MM.1S (cell line): ENCODE measurements around the gene ODAD4.

Experiments
- DNase-seq: peaks from one replicate; pipeline ENCODE4 v3.0.0-alpha.2; 2015
- H2AFZ ChIP-seq: fragments of 300-600 bp; sonication (generic); 2 replicates; pipeline ENCODE4 v1.6.0; 2016; ENCODE audit warnings: antibody characterized with exemption, low read length
- H3F3A ChIP-seq: fragments of 300-600 bp; sonication (generic); 2 replicates; pipeline ENCODE4 v1.6.1; 2016; ENCODE audit warnings: mild to moderate bottlenecking, antibody characterized with exemption, low read length, moderate library complexity, mixed read lengths; ENCODE audit not compliant: insufficient read depth
- H3K27ac ChIP-seq: fragments of 300-600 bp; sonication (generic); 2 replicates; pipeline ENCODE4 v1.5.1; 2016; ENCODE audit warnings: mild to moderate bottlenecking, low read length
- H3K27me3 ChIP-seq: fragments of 300-600 bp; sonication (generic); replicated peaks from 2 replicates; pipeline ENCODE4 v1.6.0; 2016; ENCODE audit warnings: low read length; ENCODE audit not compliant: insufficient read depth
- H3K36me3 ChIP-seq: fragments of 300-600 bp; sonication (generic); replicated peaks from 2 replicates; pipeline ENCODE4 v1.6.1; 2016; ENCODE audit warnings: mild to moderate bottlenecking, low read length, mixed read lengths; ENCODE audit not compliant: insufficient read depth
- H3K4me1 ChIP-seq: fragments of 300-600 bp; sonication (generic); 2 replicates; pipeline ENCODE4 v1.6.1; 2016; ENCODE audit warnings: low read length, mixed read lengths
- H3K4me2 ChIP-seq: fragments of 300-600 bp; sonication (generic); 2 replicates; pipeline ENCODE4 v1.6.0; 2016; ENCODE audit warnings: low read depth, low read length
- H3K4me3 ChIP-seq: fragments of 300-600 bp; sonication (generic); 2 replicates; pipeline ENCODE4 v1.5.1; 2016; ENCODE audit warnings: low read length, mixed read lengths
- H3K79me2 ChIP-seq: fragments of 300-600 bp; sonication (generic); 2 replicates; pipeline ENCODE4 v1.6.1; 2016; ENCODE audit warnings: mixed run types, low read length, mixed read lengths
- H3K9ac ChIP-seq: fragments of 300-600 bp; sonication (generic); 2 replicates; pipeline ENCODE4 v1.6.1; 2016; ENCODE audit warnings: low read length, mixed read lengths
- H3K9me2 ChIP-seq: fragments of 300-600 bp; sonication (generic); replicated peaks from 2 replicates; pipeline ENCODE4 v1.6.1; 2016; ENCODE audit warnings: mild to moderate bottlenecking, low read length, mixed read lengths; ENCODE audit not compliant: insufficient read depth
- H3K9me3 ChIP-seq: fragments of 300-600 bp; sonication (generic); replicated peaks from 2 replicates; pipeline ENCODE4 v1.6.1; 2016; ENCODE audit warnings: mild to moderate bottlenecking, low read length, mixed read lengths; ENCODE audit not compliant: insufficient read depth
- H4K20me1 ChIP-seq: fragments of 300-600 bp; sonication (generic); 2 replicates; pipeline ENCODE4 v1.6.1; 2016; ENCODE audit warnings: mild to moderate bottlenecking, low read length, moderate library complexity, mixed read lengths; ENCODE audit not compliant: insufficient read depth
- EZH2 ChIP-seq: fragments of 300-600 bp; sonication (generic); optimal IDR thresholded peaks from 2 replicates; pipeline ENCODE3; 2017; ENCODE audit warnings: low read depth, mild to moderate bottlenecking, antibody characterized with exemption, low read length, mixed read lengths
- EZH2phosphoT487 ChIP-seq: fragments of 300-600 bp; sonication (generic); IDR thresholded peaks from 2 replicates; pipeline ENCODE4 v1.6.1; 2018; ENCODE audit warnings: antibody characterized with exemption, low read length
- TF ChIP-seq, protein P1 (sequence below): fragments of 300-600 bp; sonication (generic); IDR thresholded peaks from 2 replicates; pipeline ENCODE4 v1.5.1; 2016; ENCODE audit warnings: antibody characterized with exemption, low read length, mixed read lengths

The ODAD4 gene

DNA sequence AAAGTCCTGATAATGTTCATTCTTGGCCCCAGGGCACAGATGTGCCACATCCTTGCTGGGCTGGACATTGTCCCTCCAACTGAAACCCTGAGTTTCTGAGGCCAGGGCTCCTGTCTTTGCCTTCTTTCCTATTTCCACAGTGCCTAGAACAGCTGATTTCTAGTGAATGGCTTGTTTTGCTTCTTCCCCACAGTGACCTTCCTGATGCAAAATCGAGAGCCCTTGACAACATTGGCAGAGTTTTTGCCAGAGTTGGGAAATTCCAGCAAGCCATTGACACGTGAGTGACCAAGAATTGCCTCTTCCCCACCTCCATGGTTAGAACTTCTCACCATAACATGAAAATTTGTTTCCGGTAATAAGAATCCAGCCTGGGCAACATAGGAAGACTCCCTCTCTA lies 14.5 kb downstream of the ODAD4 start:
- H3K9me2 ChIP-seq, result no peaks in the 10 kb centered on the region
- no peaks in the 10 kb centered on the region for H3K9me3 ChIP-seq
- no peak overlapping the region for H3K4me2 ChIP-seq
- H3K4me1 ChIP-seq, result peaks cover 3% of the 10 kb centered on the region; the same call in 1 of the 2 replicates
- H3K36me3 ChIP-seq, result no peaks in the 10 kb centered on the region
- no peak for TF ChIP-seq EZH2phosphoT487
- no peaks in the 10 kb centered on the region for H3K79me2 ChIP-seq
- H3K27ac ChIP-seq, result no peak overlapping the region
- H3K27me3 ChIP-seq, result no peaks in the 10 kb centered on the region
- no peak overlapping the region for H3K9ac ChIP-seq
- H4K20me1 ChIP-seq, result no peaks in the 10 kb centered on the region
- no peaks in the 10 kb centered on the region for H3F3A ChIP-seq
- H2AFZ ChIP-seq, result no peak overlapping the region
- no peak overlapping the region for H3K4me3 ChIP-seq
- no peak for DNase-seq

DNA sequence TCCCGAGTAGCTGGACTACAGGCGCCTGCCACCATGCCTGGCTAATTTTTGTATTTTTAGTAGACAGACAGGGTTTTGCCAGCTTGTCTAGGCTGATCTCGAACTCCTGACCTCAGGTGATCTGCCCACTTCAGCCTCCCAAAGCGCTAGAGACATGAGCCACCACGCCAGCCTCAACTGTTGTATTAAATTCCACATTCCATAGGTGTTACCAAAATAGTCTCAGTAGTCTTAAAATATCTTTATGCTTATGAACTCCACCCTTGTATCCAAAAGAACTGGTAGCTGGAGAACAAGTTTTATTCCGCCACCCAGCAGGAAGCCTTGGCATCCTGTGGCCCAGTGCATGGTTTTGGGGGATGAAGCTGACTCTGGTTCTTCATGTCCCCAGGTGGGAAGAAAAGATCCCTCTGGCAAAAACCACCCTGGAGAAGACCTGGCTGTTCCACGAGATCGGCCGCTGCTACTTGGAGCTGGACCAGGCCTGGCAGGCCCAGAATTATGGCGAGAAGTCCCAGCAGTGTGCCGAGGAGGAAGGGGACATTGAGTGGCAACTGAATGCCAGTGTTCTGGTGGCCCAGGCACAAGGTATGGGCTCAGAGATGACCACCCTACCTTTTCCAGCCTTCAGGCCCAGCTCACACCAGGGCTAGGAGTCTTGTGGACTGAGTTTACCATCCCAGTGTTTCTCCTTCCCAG lies 18.5 kb downstream of the ODAD4 start:
- H3K9ac ChIP-seq, result no peak overlapping the region

DNA sequence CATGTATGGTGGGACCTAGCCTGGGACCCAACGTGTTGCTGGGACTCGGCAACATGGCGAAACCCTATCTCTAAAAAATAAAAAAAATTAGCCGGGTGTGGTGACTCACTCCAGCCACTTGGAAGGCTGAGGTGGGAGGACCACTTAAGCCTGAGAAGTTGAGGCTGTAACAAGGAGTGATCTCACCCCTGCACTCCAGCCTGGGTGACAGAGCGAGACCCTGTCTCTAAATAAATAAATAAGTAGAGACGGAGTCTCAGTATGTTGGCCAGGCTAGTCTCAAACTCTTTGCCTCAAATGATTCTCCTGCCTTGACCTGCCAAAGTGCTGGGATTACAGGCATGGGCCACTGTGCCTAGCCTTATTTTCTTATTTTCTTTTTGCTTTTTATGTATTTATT lies 26.1 kb downstream of the ODAD4 start:
- H3K27me3 ChIP-seq, result no peaks in the 10 kb centered on the region

More for the DNA sequence above, 18.5 kb downstream of the ODAD4 start:
- TF ChIP-seq, protein P1, sequence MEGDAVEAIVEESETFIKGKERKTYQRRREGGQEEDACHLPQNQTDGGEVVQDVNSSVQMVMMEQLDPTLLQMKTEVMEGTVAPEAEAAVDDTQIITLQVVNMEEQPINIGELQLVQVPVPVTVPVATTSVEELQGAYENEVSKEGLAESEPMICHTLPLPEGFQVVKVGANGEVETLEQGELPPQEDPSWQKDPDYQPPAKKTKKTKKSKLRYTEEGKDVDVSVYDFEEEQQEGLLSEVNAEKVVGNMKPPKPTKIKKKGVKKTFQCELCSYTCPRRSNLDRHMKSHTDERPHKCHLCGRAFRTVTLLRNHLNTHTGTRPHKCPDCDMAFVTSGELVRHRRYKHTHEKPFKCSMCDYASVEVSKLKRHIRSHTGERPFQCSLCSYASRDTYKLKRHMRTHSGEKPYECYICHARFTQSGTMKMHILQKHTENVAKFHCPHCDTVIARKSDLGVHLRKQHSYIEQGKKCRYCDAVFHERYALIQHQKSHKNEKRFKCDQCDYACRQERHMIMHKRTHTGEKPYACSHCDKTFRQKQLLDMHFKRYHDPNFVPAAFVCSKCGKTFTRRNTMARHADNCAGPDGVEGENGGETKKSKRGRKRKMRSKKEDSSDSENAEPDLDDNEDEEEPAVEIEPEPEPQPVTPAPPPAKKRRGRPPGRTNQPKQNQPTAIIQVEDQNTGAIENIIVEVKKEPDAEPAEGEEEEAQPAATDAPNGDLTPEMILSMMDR, result no peak
- TF ChIP-seq EZH2phosphoT487 (no peak), EZH2 (no peak)
- Histone ChIP-seq H3K9me3 (no peaks in the 10 kb centered on the region), H4K20me1 (no peaks in the 10 kb centered on the region), H3K27ac (no peak overlapping the region), H3K4me2 (peak overlapping the region; percentile 30; the same call in 1 of the 2 replicates), H3K36me3 (no peaks in the 10 kb centered on the region), H3K9me2 (no peaks in the 10 kb centered on the region), H3K4me1 (peaks cover 3% of the 10 kb centered on the region; the same call in 1 of the 2 replicates), H3K79me2 (no peaks in the 10 kb centered on the region), H2AFZ (peak overlapping the region; percentile 67), H3K4me3 (no peak overlapping the region), H3F3A (no peaks in the 10 kb centered on the region), H3K27me3 (no peaks in the 10 kb centered on the region)
- DNase-seq, result no peak

DNA sequence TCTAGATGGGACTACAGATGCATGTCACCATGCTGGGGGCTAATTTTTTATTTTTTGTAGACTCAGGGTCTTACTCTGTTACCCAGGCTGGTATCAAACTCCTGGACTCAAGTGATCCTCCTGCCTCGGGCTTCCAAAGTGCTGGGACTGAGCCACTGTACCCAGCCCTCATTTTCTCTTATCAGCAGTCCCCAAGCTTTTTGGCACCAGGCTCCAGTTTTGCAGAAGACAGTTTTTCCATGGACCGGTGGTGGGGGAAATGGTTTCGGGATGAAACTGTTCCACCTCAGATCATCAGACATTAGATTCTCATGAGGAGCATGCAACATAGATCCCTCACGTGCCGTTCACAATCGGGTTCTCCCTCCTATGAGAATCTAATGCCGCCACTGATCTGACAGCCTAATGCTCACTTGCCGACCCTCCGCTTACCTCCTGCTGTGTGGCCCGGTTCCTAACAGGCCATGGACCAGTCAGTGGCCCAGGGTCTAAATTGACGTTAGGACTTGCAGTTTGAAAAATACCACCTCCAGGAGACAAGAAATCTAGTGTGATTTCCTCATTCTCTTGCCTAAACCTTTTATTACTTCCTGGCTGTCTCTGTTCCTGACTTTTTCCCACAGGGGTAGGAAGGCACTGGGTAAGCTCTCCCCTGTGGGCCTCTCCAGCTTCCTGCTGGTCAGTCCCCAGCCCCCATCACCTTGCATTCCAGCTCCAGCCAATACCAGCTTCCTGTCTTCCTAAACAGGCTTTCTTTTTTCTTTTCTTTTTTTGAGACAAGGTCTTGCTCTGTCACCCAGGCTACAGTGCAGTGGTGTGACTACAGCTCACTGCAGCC lies 26.8 kb downstream of the ODAD4 start:
- DNase-seq, result no peak
- H3K9ac ChIP-seq, result no peak overlapping the region
- H3F3A ChIP-seq, result no peaks in the 10 kb centered on the region
- no peaks in the 10 kb centered on the region for H4K20me1 ChIP-seq
- H3K4me3 ChIP-seq, result no peak overlapping the region
- no peaks in the 10 kb centered on the region for H3K79me2 ChIP-seq
- 0 out of 2 replicates have a peak, but pooled peaks cover under 1% of the 10 kb centered on the region for H3K4me1 ChIP-seq
- no peaks in the 10 kb centered on the region for H3K9me2 ChIP-seq
- H2AFZ ChIP-seq, result no peak overlapping the region
- no peaks in the 10 kb centered on the region for H3K27me3 ChIP-seq
- TF ChIP-seq EZH2 (no peak), EZH2phosphoT487 (no peak)
- TF ChIP-seq, protein P1, result no peak
- no peak overlapping the region for H3K4me2 ChIP-seq
- no peak overlapping the region for H3K27ac ChIP-seq
- H3K9me3 ChIP-seq, result no peaks in the 10 kb centered on the region
- no peaks in the 10 kb centered on the region for H3K36me3 ChIP-seq

More for the DNA sequence above, 26.1 kb downstream of the ODAD4 start:
- Histone ChIP-seq H3K27ac (no peak overlapping the region), H2AFZ (no peak overlapping the region), H3K4me1 (no peaks in the 10 kb centered on the region), H3K9ac (no peak overlapping the region), H3K79me2 (no peaks in the 10 kb centered on the region), H3K4me2 (no peak overlapping the region), H3K4me3 (no peak overlapping the region), H3K9me3 (no peaks in the 10 kb centered on the region), H4K20me1 (no peaks in the 10 kb centered on the region), H3K36me3 (no peaks in the 10 kb centered on the region), H3K9me2 (no peaks in the 10 kb centered on the region), H3F3A (no peaks in the 10 kb centered on the region)
- TF ChIP-seq EZH2phosphoT487 (no peak), EZH2 (no peak)
- no peak for DNase-seq
